Subcutaneous adipose tissue (tissue), 4 donors: ENCODE measurements around the gene PLTP. TPM values are rescaled to one million over a fixed set of nuclear protein-coding genes. Genes with fewer than 3 reads are reported as not detected.

Experiments
- CTCF ChIP-seq: fragments of 450-650 bp; IDR thresholded peaks from one replicate; pipeline ENCODE4 v1.5.1; 2016; ENCODE audit warnings: low read depth, mild to moderate bottlenecking, control low read depth, antibody characterized with exemption, moderate library complexity
- total RNA-seq, 4 donors: library from RNA; depleted of rRNA; stranded (reverse); fragments of >200 nt; gene quantifications; one replicate each; pipeline ENCODE4 v1.1.0, GENCODE V29; 2016

Gene PLTP
- total RNA-seq, 4 donors from 2014 or later = 135 to 475 (median 261) TPM

- TF ChIP-seq CTCF = no peak
These were observed 44.7 kb downstream of the PLTP start for GRCh38 chr20:45867136-45867818.

- TF ChIP-seq CTCF = no peak
These were observed 45.5 kb downstream of the PLTP start for GRCh38 chr20:45866454-45866853.

GRCh38 chr20:45863543-45864470 lies 48.1 kb downstream of the PLTP start:
- no peak for TF ChIP-seq CTCF

- TF ChIP-seq CTCF = no peak
These were observed 50.5 kb downstream of the PLTP start for GRCh38 chr20:45861221-45862075.

- no peak for TF ChIP-seq CTCF
These were observed 51.3 kb downstream of the PLTP start for GRCh38 chr20:45860560-45861220.

GRCh38 chr20:45859916-45860315 lies 52.0 kb downstream of the PLTP start:
- TF ChIP-seq CTCF = no peak
